B cell (primary cell): ENCODE results near the gene TRPM7.
"Not testable (repeated sequence)": the region's sequence is repeated elsewhere in the genome, so short reads cannot be mapped to it uniquely, and the experiment has no call there.

Experiments
- CTCF ChIP-seq: fragments of 200-600 bp; IDR thresholded peaks from one replicate; pipeline ENCODE4 v1.8.0; 2022; ENCODE audit warnings: antibody characterized with exemption, mild to moderate bottlenecking
- EZH2 ChIP-seq: IDR thresholded peaks from 2 replicates; pipeline ENCODE4 v1.6.1; 2012; ENCODE audit warnings: borderline replicate concordance, low read depth, mild to moderate bottlenecking, moderate library complexity, low read length; ENCODE audit not compliant: insufficient read depth, poor library complexity, severe bottlenecking

- TF ChIP-seq CTCF, EZH2: not testable (repeated sequence)
Measured at GRCh38 chr15:50573842-50574241, 112.8 kb downstream of the TRPM7 start.
